Progenitor cell of endocrine pancreas (in vitro differentiated cells): Measurements from ENCODE around the gene CRHR2. TPM values are rescaled to one million over a fixed set of nuclear protein-coding genes. Genes with fewer than 3 reads are reported as not detected.

Source experiments
- DNase-seq: peaks from one replicate; pipeline ENCODE4 v3.0.0; 2021; ENCODE audit warnings: low spot score; ENCODE audit not compliant: unreplicated experiment
- H3K27ac Mint-ChIP-seq: 2 replicates; pipeline ENCODE4 v1.8.0; 2021; ENCODE audit warnings: mild to moderate bottlenecking, moderate library complexity, mixed read lengths
- H3K27me3 Mint-ChIP-seq: 2 replicates; pipeline ENCODE4 v1.8.0; 2021; ENCODE audit warnings: mixed read lengths
- H3K36me3 Mint-ChIP-seq: 2 replicates; pipeline ENCODE4 v1.8.0; 2022; ENCODE audit warnings: mixed read lengths; ENCODE audit not compliant: insufficient read depth
- H3K4me1 Mint-ChIP-seq: 2 replicates; pipeline ENCODE4 v1.8.0; 2021; ENCODE audit warnings: low read depth, mixed read lengths
- H3K4me3 Mint-ChIP-seq: 2 replicates; pipeline ENCODE4 v1.8.0; 2021; ENCODE audit warnings: low read depth, mild to moderate bottlenecking, moderate library complexity, mixed read lengths
- H3K9me3 Mint-ChIP-seq: 2 replicates; pipeline ENCODE4 v1.8.0; 2021; ENCODE audit warnings: low read depth, mixed read lengths
- total RNA-seq: library from RNA; stranded (reverse); gene quantifications from 2 replicates; pipeline ENCODE4 v1.2.1, GENCODE V29; 2021
- TF ChIP-seq, protein P1 (sequence below): fragments of 200-600 bp; sonication (generic); IDR thresholded peaks from one replicate; pipeline ENCODE4 v1.5.0; 2021; ENCODE audit warnings: antibody characterized with exemption, mild to moderate bottlenecking; ENCODE audit not compliant: unreplicated experiment

The CRHR2 gene
- total RNA-seq, 1 donor from 2014 or later: not detected

DNA sequence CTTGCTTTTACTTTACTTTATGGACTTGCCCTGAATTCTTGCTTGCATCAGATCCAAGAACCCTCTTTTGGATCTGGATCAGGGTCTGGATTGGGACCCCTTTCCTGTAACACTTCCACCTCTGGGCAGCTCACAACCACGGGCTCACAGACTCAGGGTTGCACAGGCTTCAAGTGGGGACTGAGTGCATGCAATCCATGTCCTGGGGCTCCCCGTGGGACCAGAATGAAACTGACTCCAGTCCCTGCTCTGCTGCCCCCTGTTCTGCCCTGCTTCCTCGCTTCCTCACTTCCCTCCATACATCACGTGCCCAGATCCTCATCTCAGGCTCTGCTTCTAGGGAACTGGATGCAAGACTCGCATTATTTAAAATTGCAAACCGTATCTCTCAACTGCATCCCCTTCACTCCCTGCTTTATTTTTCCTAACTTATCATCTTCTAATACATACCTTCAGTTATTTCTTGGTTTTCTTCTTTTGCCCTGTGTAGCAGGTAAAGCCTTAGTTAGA is 46.4 kb upstream of the CRHR2 start:
- no peaks in the 10 kb centered on the region for H3K36me3 Mint-ChIP-seq
- no peaks in the 10 kb centered on the region for H3K4me1 Mint-ChIP-seq
- no peak for DNase-seq
- TF ChIP-seq, protein P1, sequence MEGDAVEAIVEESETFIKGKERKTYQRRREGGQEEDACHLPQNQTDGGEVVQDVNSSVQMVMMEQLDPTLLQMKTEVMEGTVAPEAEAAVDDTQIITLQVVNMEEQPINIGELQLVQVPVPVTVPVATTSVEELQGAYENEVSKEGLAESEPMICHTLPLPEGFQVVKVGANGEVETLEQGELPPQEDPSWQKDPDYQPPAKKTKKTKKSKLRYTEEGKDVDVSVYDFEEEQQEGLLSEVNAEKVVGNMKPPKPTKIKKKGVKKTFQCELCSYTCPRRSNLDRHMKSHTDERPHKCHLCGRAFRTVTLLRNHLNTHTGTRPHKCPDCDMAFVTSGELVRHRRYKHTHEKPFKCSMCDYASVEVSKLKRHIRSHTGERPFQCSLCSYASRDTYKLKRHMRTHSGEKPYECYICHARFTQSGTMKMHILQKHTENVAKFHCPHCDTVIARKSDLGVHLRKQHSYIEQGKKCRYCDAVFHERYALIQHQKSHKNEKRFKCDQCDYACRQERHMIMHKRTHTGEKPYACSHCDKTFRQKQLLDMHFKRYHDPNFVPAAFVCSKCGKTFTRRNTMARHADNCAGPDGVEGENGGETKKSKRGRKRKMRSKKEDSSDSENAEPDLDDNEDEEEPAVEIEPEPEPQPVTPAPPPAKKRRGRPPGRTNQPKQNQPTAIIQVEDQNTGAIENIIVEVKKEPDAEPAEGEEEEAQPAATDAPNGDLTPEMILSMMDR: no peak
- H3K27me3 Mint-ChIP-seq: peaks cover 8% of the 10 kb centered on the region
- no peak overlapping the region for H3K27ac Mint-ChIP-seq
- H3K9me3 Mint-ChIP-seq: no peaks in the 10 kb centered on the region
- no peak overlapping the region for H3K4me3 Mint-ChIP-seq

GRCh38 chr7:30727061-30727945 is 45.0 kb upstream of the CRHR2 start:
- no peaks in the 10 kb centered on the region for H3K4me1 Mint-ChIP-seq
- no peak overlapping the region for H3K4me3 Mint-ChIP-seq

DNA sequence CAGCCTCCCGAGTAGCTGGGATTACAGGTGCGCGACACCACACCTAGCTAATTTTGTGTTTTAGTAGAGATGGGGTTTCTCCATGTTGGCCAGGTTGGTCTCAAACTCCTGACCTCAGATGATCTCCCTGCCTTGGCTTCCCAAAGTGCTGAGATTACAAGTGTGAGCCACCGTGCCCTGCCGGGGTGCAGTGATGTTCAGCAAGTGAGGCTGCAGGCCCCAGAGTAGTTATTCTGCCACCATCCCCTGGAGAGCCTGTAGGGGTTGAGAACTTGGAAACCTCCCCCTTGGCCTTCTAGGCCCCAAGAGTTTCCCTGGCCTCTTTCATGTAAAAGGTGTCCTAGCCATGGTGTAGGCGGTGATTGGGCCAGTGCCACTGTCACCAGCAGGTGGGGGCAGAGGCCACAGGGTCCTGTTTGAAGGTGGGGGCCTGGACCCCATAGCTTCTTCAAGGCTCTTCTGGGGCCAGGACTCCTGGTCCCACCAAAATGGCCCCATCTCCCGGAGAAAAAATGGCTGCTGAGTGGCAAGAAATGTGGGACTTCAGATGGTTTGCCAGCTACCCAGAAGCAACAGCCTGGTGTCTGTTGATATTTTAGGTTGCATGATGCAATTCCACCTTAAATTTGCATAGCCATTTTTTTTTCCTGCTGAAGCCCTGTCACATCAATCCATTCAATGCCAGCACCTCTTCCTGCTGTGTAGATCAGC is 44.2 kb upstream of the CRHR2 start:
- Mint-ChIP-seq H3K27me3 (peaks cover 8% of the 10 kb centered on the region), H3K9me3 (no peaks in the 10 kb centered on the region), H3K4me1 (no peaks in the 10 kb centered on the region), H3K4me3 (no peak overlapping the region), H3K27ac (no peak overlapping the region), H3K36me3 (no peaks in the 10 kb centered on the region)
- TF ChIP-seq, protein P1: no peak
- DNase-seq: no peak

More at GRCh38 chr7:30727061-30727945, 45.0 kb upstream of the CRHR2 start:
- H3K36me3 Mint-ChIP-seq: no peaks in the 10 kb centered on the region
- peaks cover 8% of the 10 kb centered on the region for H3K27me3 Mint-ChIP-seq
- DNase-seq: no peak
- H3K9me3 Mint-ChIP-seq: no peaks in the 10 kb centered on the region
- no peak overlapping the region for H3K27ac Mint-ChIP-seq
- TF ChIP-seq, protein P1: no peak

- Mint-ChIP-seq H3K27me3 (peaks cover 8% of the 10 kb centered on the region), H3K4me3 (no peak overlapping the region), H3K9me3 (peaks cover 7% of the 10 kb centered on the region), H3K4me1 (no peaks in the 10 kb centered on the region), H3K27ac (no peak overlapping the region), H3K36me3 (peaks cover 10% of the 10 kb centered on the region)
- DNase-seq: no peak
- TF ChIP-seq, protein P1: no peak
Measured at GRCh38 chr7:30723776-30724175, 41.5 kb upstream of the CRHR2 start.

DNA sequence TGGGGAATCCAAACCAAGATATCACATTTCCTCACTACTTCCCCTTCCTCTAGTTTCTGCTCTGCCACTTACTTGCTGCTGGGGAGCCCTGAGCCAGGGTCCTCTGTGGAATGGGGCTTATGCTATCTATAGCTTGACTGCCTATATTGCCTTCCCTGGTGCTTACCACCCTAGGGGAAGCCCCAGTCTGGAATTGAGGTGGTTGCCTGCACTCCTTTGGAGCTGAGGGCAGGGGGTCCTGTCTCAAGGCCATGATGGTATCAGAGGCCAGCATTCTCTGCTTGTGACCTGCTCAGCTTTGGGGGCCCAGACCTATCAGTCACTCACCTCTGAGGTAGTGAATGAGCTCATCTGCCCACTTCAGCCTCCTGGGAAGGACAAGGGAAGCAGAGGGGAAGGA is 40.4 kb upstream of the CRHR2 start:
- DNase-seq: no peak
- H3K9me3 Mint-ChIP-seq: peaks cover 17% of the 10 kb centered on the region
- no peaks in the 10 kb centered on the region for H3K4me1 Mint-ChIP-seq
- H3K27ac Mint-ChIP-seq: no peak overlapping the region
- TF ChIP-seq, protein P1: no peak
- H3K4me3 Mint-ChIP-seq: no peak overlapping the region
- H3K36me3 Mint-ChIP-seq: peaks cover 17% of the 10 kb centered on the region
- H3K27me3 Mint-ChIP-seq: peaks cover 8% of the 10 kb centered on the region
